Activated CD8-positive, alpha-beta T cell treated with anti-CD3 and anti-CD28 coated beads for 36 hours (primary cell): ENCODE results near the gene TSPYL1. TPM values are rescaled to one million over a fixed set of nuclear protein-coding genes. Genes with fewer than 3 reads are reported as not detected.

Experiments used
- ATAC-seq: fragments of 200-7000 bp; cut with Tn5 transposase; one replicate; pipeline ENCODE4 v1.10.0; 2021; ENCODE audit warnings: mild to moderate bottlenecking, moderate library complexity
- CTCF ChIA-PET: fragments of 350-600 bp; sonication (Branson Sonifier 250); formaldehyde crosslinking; loops from one replicate; lab custom pipeline; 2021; ENCODE audit warnings: antibody characterized with exemption; lab: Charles Lee
- POLR2A ChIA-PET: fragments of 350-600 bp; sonication (Branson Sonifier 250); formaldehyde crosslinking; loops from one replicate; lab custom pipeline; 2021; ENCODE audit warnings: antibody characterized with exemption; lab: Charles Lee
- DNase-seq: peaks from one replicate; pipeline ENCODE4 v3.0.0-alpha.2; 2020
- H3K27ac Mint-ChIP-seq: one replicate; pipeline ENCODE4 v1.8.0; 2021; ENCODE audit warnings: mild to moderate bottlenecking, mixed read lengths
- H3K27me3 Mint-ChIP-seq: one replicate; pipeline ENCODE4 v1.8.0; 2021; ENCODE audit warnings: mixed read lengths
- H3K36me3 Mint-ChIP-seq: one replicate; pipeline ENCODE4 v1.8.0; 2021; ENCODE audit warnings: low read depth, mixed read lengths
- H3K4me1 Mint-ChIP-seq: one replicate; pipeline ENCODE4 v1.8.0; 2021; ENCODE audit warnings: low read depth, mixed read lengths
- H3K4me3 Mint-ChIP-seq: one replicate; pipeline ENCODE4 v1.8.0; 2021; ENCODE audit warnings: mild to moderate bottlenecking, moderate library complexity, mixed read lengths
- H3K9me3 Mint-ChIP-seq: one replicate; pipeline ENCODE4 v1.8.0; 2021; ENCODE audit warnings: mixed read lengths
- CTCF ChIP-seq: fragments of 200-600 bp; IDR thresholded peaks from one replicate; pipeline ENCODE4 v1.8.0; 2022; ENCODE audit warnings: antibody characterized with exemption, mild to moderate bottlenecking
- intact Hi-C: fragments of 100-400 bp; cut with micrococcal nuclease; formaldehyde crosslinking; loops from one replicate; pipeline ENCODE4 v1.10.0; 2022
- total RNA-seq, 2 experiments: library from RNA; stranded (reverse); gene quantifications; one replicate each; pipeline ENCODE4 v1.2.3, GENCODE V29; 2021

TSPYL1 gene
- total RNA-seq, 2 experiments from 2014 or later: 38.5 to 38.6 TPM

GRCh38 chr6:116238083-116238482, 41.6 kb downstream of the TSPYL1 start:
- POLR2A ChIA-PET: no interaction called here
- H3K27ac Mint-ChIP-seq: no peak overlapping the region
- intact Hi-C loops: no loop called here

GRCh38 chr6:116234689-116235088, 45.0 kb downstream of the TSPYL1 start:
- TF ChIP-seq CTCF: no peak
- H3K36me3 Mint-ChIP-seq: no peaks in the 10 kb centered on the region
- intact Hi-C loops: no loop called here
- CTCF ChIA-PET: no interaction called here
- H3K9me3 Mint-ChIP-seq: no peaks in the 10 kb centered on the region
- no peaks in the 10 kb centered on the region for H3K4me1 Mint-ChIP-seq
- no peak overlapping the region for H3K4me3 Mint-ChIP-seq
- ATAC-seq (no peak), DNase-seq (no peak)
- H3K27ac Mint-ChIP-seq: no peak overlapping the region
- POLR2A ChIA-PET: no interaction called here
- no peaks in the 10 kb centered on the region for H3K27me3 Mint-ChIP-seq

More at GRCh38 chr6:116238083-116238482, 41.6 kb downstream of the TSPYL1 start:
- ATAC-seq (no peak), DNase-seq (no peak)
- TF ChIP-seq CTCF: no peak
- Mint-ChIP-seq H3K9me3 (no peaks in the 10 kb centered on the region), H3K4me3 (no peak overlapping the region), H3K4me1 (no peaks in the 10 kb centered on the region), H3K36me3 (no peaks in the 10 kb centered on the region), H3K27me3 (no peaks in the 10 kb centered on the region)
- CTCF ChIA-PET: no interaction called here

GRCh38 chr6:116229287-116229913, 50.3 kb downstream of the TSPYL1 start:
- no peak for ATAC-seq
- TF ChIP-seq CTCF: no peak
- ChIA-PET POLR2A (no interaction called here), CTCF (interaction anchor here (1.3 to 3.3 kb wide), 4 partner anchors 12 to 331 kb away, joined by 3 to 19 read pairs (median 4); no protein-coding TSS in a partner anchor)
- Mint-ChIP-seq H3K27ac (no peak overlapping the region), H3K9me3 (no peaks in the 10 kb centered on the region), H3K36me3 (no peaks in the 10 kb centered on the region), H3K27me3 (no peaks in the 10 kb centered on the region), H3K4me1 (no peaks in the 10 kb centered on the region), H3K4me3 (no peak overlapping the region)
- intact Hi-C loops: no loop called here
- peak; percentile 26 for DNase-seq

Other genes starting within 250 kb of the TSPYL1 start
- gene FRK, start 219.0 kb downstream of the TSPYL1 start, total RNA-seq: under 1 TPM; 0.04 to 0.07 TPM
- 10 to 100 TPM; 47.8 to 53.3 TPM for gene NT5DC1, start 179.1 kb downstream of the TSPYL1 start, total RNA-seq
- gene COL10A1, start 153.8 kb downstream of the TSPYL1 start, total RNA-seq: not detected
- 10 to 100 TPM; 11.8 to 12.2 TPM for gene TSPYL4, start 25.9 kb downstream of the TSPYL1 start, total RNA-seq
- 1 to 10 TPM; 5.3 to 5.4 TPM for gene DSE, start 91.0 kb upstream of the TSPYL1 start, total RNA-seq
- gene CALHM6, start 181.4 kb upstream of the TSPYL1 start, total RNA-seq: 10 to 100 TPM; 10.9 to 11.3 TPM
- gene CALHM5, start 231.7 kb upstream of the TSPYL1 start, total RNA-seq: not detected